ENCODE results near the gene KRTAP10-2. TPM values are rescaled to one million over a fixed set of nuclear protein-coding genes. Genes with fewer than 3 reads are reported as not detected.
"Not testable (repeated sequence)": the region's sequence is repeated elsewhere in the genome, so short reads cannot be mapped to it uniquely, and the experiment has no call there.

KRTAP10-2 gene
- total and polyA plus RNA-seq, 2 donors, result not detected

- Histone ChIP-seq H3K27me3 (ENCODE audit: control insufficient read depth in 2 of 2, insufficient read depth in 1 of 2, low read length in 1 of 2) (peaks cover 0 to 7% of the 10 kb centered on the region in 2 donors), H3K4me1 (ENCODE audit: control insufficient read depth in 2 of 2, insufficient read depth in 2 of 2, low read length in 2 of 2) (no peaks in the 10 kb centered on the region), H3K27ac (ENCODE audit: low read depth in 1 of 2, low read length in 1 of 2) (no peak overlapping the region), H3K9me3 (ENCODE audit: control insufficient read depth in 2 of 2, insufficient read depth in 1 of 2, low read length in 1 of 2) (peaks cover 4 to 33% of the 10 kb centered on the region in 2 donors), H3K4me3 (ENCODE audit: low read length in 2 of 2) (no peak overlapping the region), H3K36me3 (ENCODE audit: control insufficient read depth in 2 of 2, insufficient read depth in 2 of 2, low read length in 1 of 2) (no peaks in the 10 kb centered on the region)
- 93% methylated on average over 10 of the region's 10 CpGs for WGBS
- DNase-seq (ENCODE audit: low read depth in 6 of 9, low spot score in 9 of 9), result no peak
These were observed 24.7 kb upstream of the KRTAP10-2 start for GRCh38 chr21:44576025-44576420.

GRCh38 chr21:44575307-44576024, 24.2 kb upstream of the KRTAP10-2 start:
- H3K27ac ChIP-seq (ENCODE audit: low read depth in 1 of 2, low read length in 1 of 2), result no peak overlapping the region
- no peak overlapping the region for H3K4me3 ChIP-seq (ENCODE audit: low read length in 2 of 2)
- peaks cover 0 to 7% of the 10 kb centered on the region in 2 donors for H3K27me3 ChIP-seq (ENCODE audit: control insufficient read depth in 2 of 2, insufficient read depth in 1 of 2, low read length in 1 of 2)
- H3K36me3 ChIP-seq (ENCODE audit: control insufficient read depth in 2 of 2, insufficient read depth in 2 of 2, low read length in 1 of 2), result no peaks in the 10 kb centered on the region
- no peaks in the 10 kb centered on the region for H3K4me1 ChIP-seq (ENCODE audit: control insufficient read depth in 2 of 2, insufficient read depth in 2 of 2, low read length in 2 of 2)
- no peak for DNase-seq (ENCODE audit: low read depth in 6 of 9, low spot score in 9 of 9)
- peaks cover 3 to 31% of the 10 kb centered on the region in 2 donors for H3K9me3 ChIP-seq (ENCODE audit: control insufficient read depth in 2 of 2, insufficient read depth in 1 of 2, low read length in 1 of 2)
- WGBS, result 94% methylated on average over 20 of the region's 20 CpGs

GRCh38 chr21:44574457-44575306, 23.4 kb upstream of the KRTAP10-2 start:
- Histone ChIP-seq H3K36me3 (ENCODE audit: control insufficient read depth in 2 of 2, insufficient read depth in 2 of 2, low read length in 1 of 2) (no peaks in the 10 kb centered on the region), H3K4me1 (ENCODE audit: control insufficient read depth in 2 of 2, insufficient read depth in 2 of 2, low read length in 2 of 2) (no peaks in the 10 kb centered on the region), H3K27me3 (ENCODE audit: control insufficient read depth in 2 of 2, insufficient read depth in 1 of 2, low read length in 1 of 2) (peaks cover 0 to 4% of the 10 kb centered on the region in 2 donors), H3K9me3 (ENCODE audit: control insufficient read depth in 2 of 2, insufficient read depth in 1 of 2, low read length in 1 of 2) (peaks cover 1 to 26% of the 10 kb centered on the region in 2 donors), H3K4me3 (ENCODE audit: low read length in 2 of 2) (no peak overlapping the region), H3K27ac (ENCODE audit: low read depth in 1 of 2, low read length in 1 of 2) (no peak overlapping the region)
- 53% methylated on average over 21 of the region's 21 CpGs for WGBS
- no peak for DNase-seq (ENCODE audit: low read depth in 6 of 9, low spot score in 9 of 9)

GRCh38 chr21:44573630-44574456, 22.5 kb upstream of the KRTAP10-2 start, which contains the start of gene KRTAP10-4:
TSS of gene KRTAP10-4 (plus strand) at chr21:44573729. CDS start at chr21:44573759, 30 bp downstream.
- not testable (repeated sequence) for DNase-seq (ENCODE audit: low read depth in 6 of 9, low spot score in 9 of 9); H3K4me1 ChIP-seq (ENCODE audit: control insufficient read depth in 2 of 2, insufficient read depth in 2 of 2, low read length in 2 of 2); H3K27ac ChIP-seq (ENCODE audit: low read depth in 1 of 2, low read length in 1 of 2); H3K27me3 ChIP-seq (ENCODE audit: control insufficient read depth in 2 of 2, insufficient read depth in 1 of 2, low read length in 1 of 2); H3K36me3 ChIP-seq (ENCODE audit: control insufficient read depth in 2 of 2, insufficient read depth in 2 of 2, low read length in 1 of 2); H3K4me3 ChIP-seq (ENCODE audit: low read length in 2 of 2)
- H3K9me3 ChIP-seq (ENCODE audit: control insufficient read depth in 2 of 2, insufficient read depth in 1 of 2, low read length in 1 of 2), result peaks cover 1 to 17% of the 10 kb centered on the region in 2 donors
- WGBS, result 82% methylated on average over 22 of the region's 25 CpGs

- Histone ChIP-seq H3K4me3 (ENCODE audit: low read length in 2 of 2) (no peak overlapping the region), H3K27me3 (ENCODE audit: control insufficient read depth in 2 of 2, insufficient read depth in 1 of 2, low read length in 1 of 2) (peaks cover 0 to 4% of the 10 kb centered on the region in 2 donors)
- DNase-seq (ENCODE audit: low read depth in 6 of 9, low spot score in 9 of 9), result no peak
These were observed 21.8 kb upstream of the KRTAP10-2 start for GRCh38 chr21:44572959-44573583.

GRCh38 chr21:44571844-44572782, 20.8 kb upstream of the KRTAP10-2 start:
- H3K9me3 ChIP-seq (ENCODE audit: control insufficient read depth in 2 of 2, insufficient read depth in 1 of 2, low read length in 1 of 2), result peaks cover 1 to 14% of the 10 kb centered on the region in 2 donors
- H3K27me3 ChIP-seq (ENCODE audit: control insufficient read depth in 2 of 2, insufficient read depth in 1 of 2, low read length in 1 of 2), result peaks cover 0 to 4% of the 10 kb centered on the region in 2 donors
- H3K27ac ChIP-seq (ENCODE audit: low read depth in 1 of 2, low read length in 1 of 2), result no peak overlapping the region
- no peak for DNase-seq (ENCODE audit: low read depth in 6 of 9, low spot score in 9 of 9)
- WGBS, result 92% methylated on average over 40 of the region's 40 CpGs
- H3K36me3 ChIP-seq (ENCODE audit: control insufficient read depth in 2 of 2, insufficient read depth in 2 of 2, low read length in 1 of 2), result no peaks in the 10 kb centered on the region
- no peak overlapping the region for H3K4me3 ChIP-seq (ENCODE audit: low read length in 2 of 2)
- H3K4me1 ChIP-seq (ENCODE audit: control insufficient read depth in 2 of 2, insufficient read depth in 2 of 2, low read length in 2 of 2), result no peaks in the 10 kb centered on the region

More at GRCh38 chr21:44572959-44573583, 21.8 kb upstream of the KRTAP10-2 start:
- Histone ChIP-seq H3K4me1 (ENCODE audit: control insufficient read depth in 2 of 2, insufficient read depth in 2 of 2, low read length in 2 of 2) (no peaks in the 10 kb centered on the region), H3K36me3 (ENCODE audit: control insufficient read depth in 2 of 2, insufficient read depth in 2 of 2, low read length in 1 of 2) (no peaks in the 10 kb centered on the region), H3K27ac (ENCODE audit: low read depth in 1 of 2, low read length in 1 of 2) (no peak overlapping the region), H3K9me3 (ENCODE audit: control insufficient read depth in 2 of 2, insufficient read depth in 1 of 2, low read length in 1 of 2) (peaks cover 1 to 14% of the 10 kb centered on the region in 2 donors)
- 89% methylated on average over 15 of the region's 15 CpGs for WGBS

GRCh38 chr21:44571296-44571695, 20.0 kb upstream of the KRTAP10-2 start:
- no peak for DNase-seq (ENCODE audit: low read depth in 6 of 9, low spot score in 9 of 9)
- Histone ChIP-seq H3K4me3 (ENCODE audit: low read length in 2 of 2) (no peak overlapping the region), H3K27me3 (ENCODE audit: control insufficient read depth in 2 of 2, insufficient read depth in 1 of 2, low read length in 1 of 2) (peaks cover 0 to 4% of the 10 kb centered on the region in 2 donors), H3K27ac (ENCODE audit: low read depth in 1 of 2, low read length in 1 of 2) (no peak overlapping the region), H3K36me3 (ENCODE audit: control insufficient read depth in 2 of 2, insufficient read depth in 2 of 2, low read length in 1 of 2) (no peaks in the 10 kb centered on the region), H3K4me1 (ENCODE audit: control insufficient read depth in 2 of 2, insufficient read depth in 2 of 2, low read length in 2 of 2) (no peaks in the 10 kb centered on the region), H3K9me3 (ENCODE audit: control insufficient read depth in 2 of 2, insufficient read depth in 1 of 2, low read length in 1 of 2) (peaks cover 0 to 14% of the 10 kb centered on the region in 2 donors)
- 85% methylated on average over 4 of the region's 4 CpGs for WGBS
